ENCODE data around the gene PROSER2.

PROSER2 gene

GRCh38 chr10:11909618-11910017 lies 86.5 kb downstream of the PROSER2 start:
- no peak for DNase-seq

- DNase-seq = no peak
Measured at GRCh38 chr10:11910102-11910501, 86.9 kb downstream of the PROSER2 start.

- no peak for DNase-seq
Measured at GRCh38 chr10:11913079-11913641, 90.0 kb downstream of the PROSER2 start.

GRCh38 chr10:11918384-11918783 lies 95.2 kb downstream of the PROSER2 start:
- DNase-seq = no peak

- DNase-seq = no peak
Measured at GRCh38 chr10:11919271-11919670, 96.1 kb downstream of the PROSER2 start.
